ENCODE measurements around the gene MBD3L4. TPM values are rescaled to one million over a fixed set of nuclear protein-coding genes. Genes with fewer than 3 reads are reported as not detected.

The MBD3L4 gene
- total RNA-seq, 4 donors from 2014 or later: not detected

GRCh38 chr19:7006135-7006704 is 33.8 kb downstream of the MBD3L4 start:
- no peak for TF ChIP-seq CTCF (IDR thresholded peaks at IDR 0.05; ENCODE audit: low read depth)

GRCh38 chr19:7004313-7004931 is 35.6 kb downstream of the MBD3L4 start:
- TF ChIP-seq CTCF (IDR thresholded peaks at IDR 0.05; ENCODE audit: low read depth): no peak

DNA sequence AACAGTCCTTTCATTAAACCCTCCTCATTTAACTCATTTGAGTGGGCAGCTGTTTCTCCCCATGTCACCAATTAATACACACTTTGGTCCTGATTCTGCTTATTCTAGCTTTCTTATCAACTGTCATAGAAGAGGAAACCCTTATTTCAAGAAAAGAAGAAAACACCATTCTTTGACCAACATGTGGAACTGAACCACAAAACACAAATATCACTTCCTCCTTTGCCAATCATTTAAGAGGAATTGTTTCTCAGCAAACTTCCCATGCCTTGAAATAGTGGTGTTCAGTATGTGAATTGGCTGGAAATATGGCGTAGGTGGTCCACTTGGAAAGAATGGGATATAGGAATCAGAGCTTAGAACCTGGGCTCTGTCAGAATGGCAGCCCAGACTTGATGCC is 39.2 kb downstream of the MBD3L4 start:
- TF ChIP-seq CTCF (IDR thresholded peaks at IDR 0.05; ENCODE audit: low read depth): no peak

GRCh38 chr19:7000333-7000732 is 39.6 kb downstream of the MBD3L4 start:
- TF ChIP-seq CTCF (IDR thresholded peaks at IDR 0.05; ENCODE audit: low read depth): no peak

DNA sequence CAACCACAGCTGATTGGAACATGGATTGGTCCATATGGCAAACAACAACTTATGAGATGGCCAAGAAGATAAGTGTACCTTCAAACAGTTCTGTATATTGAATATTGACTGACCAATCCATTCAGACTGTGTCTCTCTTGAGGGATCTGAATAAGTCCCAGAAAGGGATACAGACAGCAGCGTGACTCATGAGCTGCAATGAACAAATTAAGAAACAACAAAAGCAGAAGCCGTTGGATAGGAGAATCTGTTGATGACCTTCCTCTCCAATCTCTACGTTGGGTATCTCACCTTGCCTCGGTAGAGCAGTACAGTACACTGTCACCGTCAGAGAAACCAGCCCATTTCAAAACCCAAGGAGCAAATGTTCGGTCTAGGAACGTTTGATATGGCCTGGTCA is 40.0 kb downstream of the MBD3L4 start:
- TF ChIP-seq CTCF (IDR thresholded peaks at IDR 0.05; ENCODE audit: low read depth): no peak

DNA sequence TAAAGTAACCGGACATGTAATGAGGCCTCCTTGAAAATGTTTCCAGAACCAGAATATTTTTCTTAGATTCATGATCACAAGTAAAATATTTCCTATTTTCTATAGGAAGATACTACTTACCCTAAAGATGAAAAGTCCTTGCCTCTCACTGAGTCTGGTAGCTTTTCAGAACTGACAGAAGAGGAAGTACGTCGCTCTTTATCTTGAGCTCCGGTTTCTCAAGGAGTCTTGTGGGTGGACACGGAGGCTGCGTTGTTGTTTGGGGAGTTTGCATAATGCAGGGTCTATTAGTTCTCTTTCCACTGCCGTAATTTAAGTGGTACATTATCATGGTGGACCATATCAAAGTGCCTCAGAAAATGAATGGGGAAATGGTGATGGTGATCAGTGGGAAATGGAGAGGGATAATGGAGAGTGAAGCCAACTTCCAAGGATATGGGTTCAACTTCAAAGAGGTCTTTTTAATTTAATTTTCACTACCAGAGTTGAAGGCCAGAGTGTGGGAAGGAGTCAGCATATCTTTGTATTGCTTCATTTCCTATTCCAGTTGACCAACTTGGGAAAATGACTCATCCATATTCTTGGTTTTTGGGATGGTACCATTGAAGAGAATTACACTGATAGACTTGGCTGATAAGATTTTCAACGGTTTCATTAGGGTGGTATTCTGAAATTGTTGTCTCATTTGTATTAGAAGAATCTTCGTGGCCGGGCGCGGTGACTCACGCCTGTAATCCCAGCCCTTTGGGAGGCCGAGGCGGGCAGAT is 42.1 kb downstream of the MBD3L4 start:
- TF ChIP-seq CTCF (IDR thresholded peaks at IDR 0.05; ENCODE audit: low read depth): no peak

GRCh38 chr19:6996810-6997209 is 43.2 kb downstream of the MBD3L4 start:
- no peak for TF ChIP-seq CTCF (IDR thresholded peaks at IDR 0.05; ENCODE audit: low read depth)

Measured in subcutaneous adipose tissue (tissue), 4 donors.